ENCODE measurements around the gene PRKAG2. TPM values are rescaled to one million over a fixed set of nuclear protein-coding genes. Genes with fewer than 3 reads are reported as not detected.

The PRKAG2 gene
- total and polyA plus RNA-seq, 2 experiments from 2014 or later: 9.1 to 14.9 TPM

- Mint-ChIP-seq H3K36me3 (ENCODE audit: low read depth) (no peaks in the 10 kb centered on the region; the same call in 2 of the 3 replicates), H3K27ac (no peak overlapping the region), H3K4me3 (no peak overlapping the region), H3K27me3 (ENCODE audit: insufficient read depth, low read depth, poor library complexity) (peaks cover 15% of the 10 kb centered on the region), H3K4me1 (peaks cover 21% of the 10 kb centered on the region), H3K9me3 (no peaks in the 10 kb centered on the region; the same call in 1 of the 3 replicates)
- Histone ChIP-seq H2AFZ (no peak overlapping the region), H3K4me3 (no peak overlapping the region), H3F3A (replicated peaks; ENCODE audit: low read depth) (no peaks in the 10 kb centered on the region), H3K36me3 (ENCODE audit: insufficient read depth) (no peaks in the 10 kb centered on the region), H3K27me3 (ENCODE audit: insufficient read depth) (no peaks in the 10 kb centered on the region), H4K20me1 (replicated peaks; ENCODE audit: insufficient read depth) (no peaks in the 10 kb centered on the region), H3K4me2 (no peak overlapping the region), H3K27ac (ENCODE audit: low read depth) (no peak overlapping the region), H3K9me2 (ENCODE audit: insufficient read depth) (no peaks in the 10 kb centered on the region), H3K79me2 (replicated peaks; ENCODE audit: insufficient read depth) (no peaks in the 10 kb centered on the region), H3K4me1 (ENCODE audit: insufficient read depth) (no peaks in the 10 kb centered on the region; the same call in 1 of the 2 replicates)
- ATAC-seq (no peak), DNase-seq (ENCODE audit: low spot score) (no peak)
- TF ChIP-seq EZH2 (IDR thresholded peaks at IDR 0.05; ENCODE audit: low read depth, unreplicated experiment) (no peak), CREB1 (CRISPR knock-in tag; IDR thresholded peaks at IDR 0.05; ENCODE audit: low read depth) (no peak), POLR2AphosphoS5 (IDR thresholded peaks at IDR 0.05; ENCODE audit: low read depth) (no peak), JUNB (IDR thresholded peaks at IDR 0.05; ENCODE audit: unreplicated experiment) (no peak), ZNF114 (CRISPR knock-in tag; IDR thresholded peaks at IDR 0.05) (no peak), NANOG (IDR thresholded peaks at IDR 0.05; ENCODE audit: borderline replicate concordance) (no peak), CTCF (conservative IDR thresholded peaks at IDR 0.05; ENCODE audit: low read depth in 2 of 2) (no peak), EZH2phosphoT487 (IDR thresholded peaks at IDR 0.05; ENCODE audit: unreplicated experiment) (no peak), REST (IDR thresholded peaks at IDR 0.05; ENCODE audit: unreplicated experiment) (no peak), ZNF462 (CRISPR knock-in tag; IDR thresholded peaks at IDR 0.05) (no peak)
- TF ChIP-seq, protein P1, sequence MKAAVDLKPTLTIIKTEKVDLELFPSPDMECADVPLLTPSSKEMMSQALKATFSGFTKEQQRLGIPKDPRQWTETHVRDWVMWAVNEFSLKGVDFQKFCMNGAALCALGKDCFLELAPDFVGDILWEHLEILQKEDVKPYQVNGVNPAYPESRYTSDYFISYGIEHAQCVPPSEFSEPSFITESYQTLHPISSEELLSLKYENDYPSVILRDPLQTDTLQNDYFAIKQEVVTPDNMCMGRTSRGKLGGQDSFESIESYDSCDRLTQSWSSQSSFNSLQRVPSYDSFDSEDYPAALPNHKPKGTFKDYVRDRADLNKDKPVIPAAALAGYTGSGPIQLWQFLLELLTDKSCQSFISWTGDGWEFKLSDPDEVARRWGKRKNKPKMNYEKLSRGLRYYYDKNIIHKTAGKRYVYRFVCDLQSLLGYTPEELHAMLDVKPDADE (IDR thresholded peaks at IDR 0.05): no peak
Observed at GRCh38 chr7:151697942-151698341, 179.0 kb downstream of the PRKAG2 start.
